ENCODE data around the gene HDAC11.
"Not testable (repeated sequence)": the region's sequence is repeated elsewhere in the genome, so short reads cannot be mapped to it uniquely, and the experiment has no call there.

The HDAC11 gene

GRCh38 chr3:13479332-13479581, 849 bp upstream of the HDAC11 start:
- no peak for TF ChIP-seq ZNF274 (IDR thresholded peaks at IDR 0.05; ENCODE audit: low read depth, low read length)
- H3K4me3 ChIP-seq (ENCODE audit: low read length) = peak overlapping the region; percentile 69; the same call in 1 of the 2 replicates

- no peak for TF ChIP-seq ZNF274 (IDR thresholded peaks at IDR 0.05; ENCODE audit: low read depth, low read length)
- peak overlapping the region; percentile 62; the same call in 1 of the 2 replicates for H3K4me3 ChIP-seq (ENCODE audit: low read length)
Measured at GRCh38 chr3:13480340-13481318, 523 bp downstream of the HDAC11 start.

DNA sequence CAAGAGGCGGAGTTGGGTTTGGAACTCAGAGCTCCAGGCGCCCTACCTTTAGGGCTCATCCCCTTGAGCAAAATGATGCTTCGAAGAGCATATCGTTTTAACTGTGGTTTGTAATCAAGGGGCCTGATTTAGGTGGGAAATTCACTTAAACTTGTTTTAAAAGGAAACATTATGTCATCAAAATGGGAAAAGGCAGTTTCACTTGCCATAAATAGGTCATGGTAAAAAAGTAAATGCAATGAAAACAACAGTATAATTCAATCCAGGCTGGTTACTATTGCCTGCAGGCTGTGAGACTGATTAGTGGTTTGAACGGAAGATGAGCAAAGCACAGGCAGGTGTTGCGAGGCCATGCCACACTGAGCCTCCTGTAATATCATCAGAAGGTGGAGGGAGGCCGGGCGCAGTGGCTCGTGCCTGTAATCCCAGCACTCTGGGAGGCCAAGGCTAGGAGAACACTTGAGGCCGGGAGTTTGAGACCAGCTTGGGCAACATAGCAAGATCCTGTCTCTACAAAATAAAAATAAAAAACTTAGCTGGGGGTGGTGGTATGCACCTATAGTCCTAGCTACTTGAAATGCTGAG, 2.1 kb downstream of the HDAC11 start:
- H3K4me3 ChIP-seq (ENCODE audit: low read length) = no peak overlapping the region
- TF ChIP-seq ZNF274 (IDR thresholded peaks at IDR 0.05; ENCODE audit: low read depth, low read length) = no peak

DNA sequence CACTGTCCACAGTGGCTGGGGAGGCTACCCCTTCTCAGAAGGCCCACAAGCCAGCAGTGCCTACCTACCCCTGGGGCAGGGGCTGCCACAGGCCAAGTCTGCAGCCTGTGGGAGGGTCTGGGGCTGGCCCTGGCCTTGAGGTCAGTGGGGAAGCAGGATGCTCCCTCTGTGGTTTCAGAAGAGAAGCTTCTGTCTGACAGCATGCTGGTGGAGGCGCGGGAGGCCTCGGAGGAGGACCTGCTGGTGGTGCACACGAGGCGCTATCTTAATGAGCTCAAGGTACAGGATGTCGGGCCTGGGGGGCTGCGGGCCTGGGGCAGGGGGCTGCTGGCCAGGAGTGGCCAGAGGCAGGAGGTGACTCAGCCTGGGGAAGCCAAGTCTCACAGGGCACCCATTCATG, 3.2 kb downstream of the HDAC11 start:
- no peak overlapping the region for H3K4me3 ChIP-seq (ENCODE audit: low read length)
- TF ChIP-seq ZNF274 (IDR thresholded peaks at IDR 0.05; ENCODE audit: low read depth, low read length) = no peak

GRCh38 chr3:13483988-13484695, 4.0 kb downstream of the HDAC11 start:
- no peak for TF ChIP-seq ZNF274 (IDR thresholded peaks at IDR 0.05; ENCODE audit: low read depth, low read length)
- H3K4me3 ChIP-seq (ENCODE audit: low read length) = no peak overlapping the region

- no peak for TF ChIP-seq ZNF274 (IDR thresholded peaks at IDR 0.05; ENCODE audit: low read depth, low read length)
- H3K4me3 ChIP-seq (ENCODE audit: low read length) = no peak overlapping the region
Measured at GRCh38 chr3:13484851-13485590, 4.9 kb downstream of the HDAC11 start.

- H3K4me3 ChIP-seq (ENCODE audit: low read length) = not testable (repeated sequence)
Measured at GRCh38 chr3:13485630-13486562, 5.8 kb downstream of the HDAC11 start.

DNA sequence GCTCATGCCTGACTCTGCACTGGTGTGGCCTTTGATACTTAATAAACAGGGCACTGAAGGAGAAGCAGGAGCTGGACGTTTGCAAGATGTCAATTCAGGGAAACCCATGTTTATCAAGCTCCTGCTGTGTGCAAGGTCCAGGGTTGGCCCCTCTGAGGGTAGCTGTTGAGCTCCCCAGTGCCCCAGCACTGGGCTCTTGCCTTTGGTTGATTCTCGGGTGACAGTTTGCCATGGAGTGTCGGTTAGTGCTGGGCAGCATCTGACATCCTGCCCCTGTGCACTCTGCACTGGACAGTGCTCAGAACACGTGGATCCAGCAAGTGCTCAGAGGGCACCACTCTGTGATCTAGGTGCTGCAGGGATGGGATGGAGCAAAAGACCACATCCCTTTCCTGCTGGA, 7.3 kb downstream of the HDAC11 start:
- no peak for TF ChIP-seq ZNF274 (IDR thresholded peaks at IDR 0.05; ENCODE audit: low read depth, low read length)
- no peak overlapping the region for H3K4me3 ChIP-seq (ENCODE audit: low read length)

GRCh38 chr3:13491206-13491974, 11.3 kb downstream of the HDAC11 start:
- H3K4me3 ChIP-seq (ENCODE audit: low read length) = no peak overlapping the region
- no peak for TF ChIP-seq ZNF274 (IDR thresholded peaks at IDR 0.05; ENCODE audit: low read depth, low read length)

- H3K4me3 ChIP-seq (ENCODE audit: low read length) = no peak overlapping the region
- no peak for TF ChIP-seq ZNF274 (IDR thresholded peaks at IDR 0.05; ENCODE audit: low read depth, low read length)
Measured at GRCh38 chr3:13492048-13492447, 11.9 kb downstream of the HDAC11 start.

DNA sequence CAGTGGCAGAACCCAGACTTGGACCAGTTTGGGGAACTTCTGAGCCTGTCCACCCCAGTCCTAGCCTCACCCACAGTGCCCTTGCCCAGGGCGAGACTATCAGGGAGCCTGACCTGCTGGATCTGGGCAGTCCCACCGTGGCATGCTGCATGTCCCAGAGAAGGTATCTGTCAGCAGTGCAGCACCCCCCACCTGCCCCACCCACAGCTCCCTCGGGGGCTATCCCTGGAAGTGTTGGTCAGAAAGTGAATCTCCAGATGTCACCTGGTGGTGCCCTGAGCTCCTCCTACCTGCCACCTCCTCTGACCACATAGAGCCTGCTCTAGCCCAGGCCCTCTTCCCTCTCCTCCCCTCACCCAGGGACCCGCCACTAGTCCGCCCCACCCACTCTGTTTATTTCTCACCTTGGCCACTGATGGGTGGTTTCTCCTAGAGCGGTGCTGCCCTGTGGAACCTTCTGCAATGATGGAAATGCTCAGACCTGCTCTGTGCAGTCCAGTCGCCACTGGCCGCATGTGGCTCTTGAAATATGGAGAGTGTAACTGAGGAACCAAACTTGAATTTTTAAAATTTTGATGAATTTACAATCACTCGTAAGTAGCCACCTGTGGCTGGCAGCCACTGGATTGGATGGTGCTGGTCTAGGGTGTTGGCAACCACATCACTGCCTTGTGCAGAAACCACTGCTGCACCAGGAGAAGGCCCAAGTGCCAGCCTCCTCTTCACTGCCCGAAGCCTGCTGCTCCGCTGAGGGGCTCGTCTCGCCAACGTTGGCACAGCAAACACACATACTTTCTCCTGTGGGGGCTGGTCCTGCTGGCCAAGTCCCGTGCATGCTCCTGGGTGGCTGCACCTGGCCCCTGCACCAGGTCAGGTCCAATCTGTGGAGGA, 13.1 kb downstream of the HDAC11 start:
- H3K4me3 ChIP-seq (ENCODE audit: low read length) = no peak overlapping the region
- TF ChIP-seq ZNF274 (IDR thresholded peaks at IDR 0.05; ENCODE audit: low read depth, low read length) = no peak

Data from GM08714 (cell line).